Cardiac muscle cell (in vitro differentiated cells and primary cell): ENCODE results near the gene FBLN2. TPM values are rescaled to one million over a fixed set of nuclear protein-coding genes. Genes with fewer than 3 reads are reported as not detected.

ENCODE experiments used
- DNase-seq, 2 donors: peaks; one replicate each; pipeline versions ENCODE4 v3.0.0 to v3.0.0-alpha.2; 2010 to 2017; ENCODE audit warnings: low read depth in 1 of 2, low spot score in 1 of 2
- H3K27ac ChIP-seq: fragments of 200-600 bp; sonication (generic); 2 replicates; pipeline ENCODE4 v1.5.1; 2016
- H3K27me3 ChIP-seq: fragments of 200-600 bp; sonication (generic); 2 replicates; pipeline ENCODE4 v1.6.0; 2016; ENCODE audit warnings: control low read depth
- H3K36me3 ChIP-seq: fragments of 200-600 bp; sonication (generic); 2 replicates; pipeline ENCODE4 v1.5.1; 2016; ENCODE audit warnings: control low read depth
- H3K4me1 ChIP-seq: fragments of 200-600 bp; sonication (generic); 2 replicates; pipeline ENCODE4 v1.8.1; 2017; ENCODE audit warnings: low read depth, mild to moderate bottlenecking, mixed run types
- H3K4me3 ChIP-seq: fragments of 200-600 bp; sonication (generic); 2 replicates; pipeline ENCODE4 v1.5.1; 2016; ENCODE audit warnings: mild to moderate bottlenecking
- H3K9me3 ChIP-seq: fragments of 200-600 bp; sonication (generic); 2 replicates; pipeline ENCODE4 v1.5.1; 2017; ENCODE audit warnings: low read depth, mild to moderate bottlenecking, control low read depth
- polyA plus RNA-seq: library from polyadenylated mRNA; unstranded; fragments of >200 nt; fragmentation: Nextera tagmentation; extraction: Ambion mirVana; gene quantifications from 2 replicates; pipeline ENCODE4 v1.2.1, GENCODE V29; 2016
- total RNA-seq: library from RNA; depleted of rRNA; stranded (reverse); fragments of >200 nt; gene quantifications from 2 replicates; pipeline ENCODE4 v1.2.3, GENCODE V29; 2016
- TF ChIP-seq, protein P1 (sequence below): IDR thresholded peaks from 2 replicates; pipeline ENCODE4 v1.5.1; 2012; ENCODE audit warnings: low read depth, mild to moderate bottlenecking, low read length

FBLN2 gene
- total and polyA plus RNA-seq, 2 experiments from 2014 or later = 19.3 to 42.4 TPM

GRCh38 chr3:13537244-13537908 is 11.5 kb upstream of the FBLN2 start:
- no peak for DNase-seq
- Histone ChIP-seq H3K4me3 (no peak overlapping the region), H3K27ac (no peak overlapping the region), H3K9me3 (no peaks in the 10 kb centered on the region), H3K4me1 (peaks cover 4% of the 10 kb centered on the region), H3K27me3 (no peaks in the 10 kb centered on the region), H3K36me3 (no peaks in the 10 kb centered on the region)
- TF ChIP-seq, protein P1, sequence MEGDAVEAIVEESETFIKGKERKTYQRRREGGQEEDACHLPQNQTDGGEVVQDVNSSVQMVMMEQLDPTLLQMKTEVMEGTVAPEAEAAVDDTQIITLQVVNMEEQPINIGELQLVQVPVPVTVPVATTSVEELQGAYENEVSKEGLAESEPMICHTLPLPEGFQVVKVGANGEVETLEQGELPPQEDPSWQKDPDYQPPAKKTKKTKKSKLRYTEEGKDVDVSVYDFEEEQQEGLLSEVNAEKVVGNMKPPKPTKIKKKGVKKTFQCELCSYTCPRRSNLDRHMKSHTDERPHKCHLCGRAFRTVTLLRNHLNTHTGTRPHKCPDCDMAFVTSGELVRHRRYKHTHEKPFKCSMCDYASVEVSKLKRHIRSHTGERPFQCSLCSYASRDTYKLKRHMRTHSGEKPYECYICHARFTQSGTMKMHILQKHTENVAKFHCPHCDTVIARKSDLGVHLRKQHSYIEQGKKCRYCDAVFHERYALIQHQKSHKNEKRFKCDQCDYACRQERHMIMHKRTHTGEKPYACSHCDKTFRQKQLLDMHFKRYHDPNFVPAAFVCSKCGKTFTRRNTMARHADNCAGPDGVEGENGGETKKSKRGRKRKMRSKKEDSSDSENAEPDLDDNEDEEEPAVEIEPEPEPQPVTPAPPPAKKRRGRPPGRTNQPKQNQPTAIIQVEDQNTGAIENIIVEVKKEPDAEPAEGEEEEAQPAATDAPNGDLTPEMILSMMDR = no peak

DNA sequence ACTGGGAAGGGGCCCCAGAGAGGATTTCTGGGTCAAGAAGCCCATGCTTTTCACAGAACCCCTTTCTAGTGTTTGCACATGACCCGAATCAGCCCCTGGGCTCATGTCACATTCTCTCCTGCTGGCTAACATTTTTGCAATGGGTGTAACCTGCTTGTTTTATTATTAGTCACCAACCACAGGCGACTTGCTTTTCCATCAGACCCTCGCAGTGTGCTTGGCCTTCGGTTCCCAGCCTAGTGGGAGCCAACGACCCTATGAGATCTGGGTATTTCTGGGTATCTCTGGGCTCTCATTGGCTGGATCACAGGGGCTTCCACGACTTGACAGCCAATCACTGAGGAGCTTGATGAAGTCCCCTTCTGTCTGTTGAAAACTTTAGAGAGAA is 11.0 kb upstream of the FBLN2 start:
- Histone ChIP-seq H3K9me3 (no peaks in the 10 kb centered on the region), H3K36me3 (no peaks in the 10 kb centered on the region), H3K27me3 (no peaks in the 10 kb centered on the region), H3K27ac (no peak overlapping the region), H3K4me3 (no peak overlapping the region), H3K4me1 (peaks cover 4% of the 10 kb centered on the region)
- peak in 1 of 2 donors; percentile 81 for DNase-seq
- TF ChIP-seq, protein P1 = no peak

DNA sequence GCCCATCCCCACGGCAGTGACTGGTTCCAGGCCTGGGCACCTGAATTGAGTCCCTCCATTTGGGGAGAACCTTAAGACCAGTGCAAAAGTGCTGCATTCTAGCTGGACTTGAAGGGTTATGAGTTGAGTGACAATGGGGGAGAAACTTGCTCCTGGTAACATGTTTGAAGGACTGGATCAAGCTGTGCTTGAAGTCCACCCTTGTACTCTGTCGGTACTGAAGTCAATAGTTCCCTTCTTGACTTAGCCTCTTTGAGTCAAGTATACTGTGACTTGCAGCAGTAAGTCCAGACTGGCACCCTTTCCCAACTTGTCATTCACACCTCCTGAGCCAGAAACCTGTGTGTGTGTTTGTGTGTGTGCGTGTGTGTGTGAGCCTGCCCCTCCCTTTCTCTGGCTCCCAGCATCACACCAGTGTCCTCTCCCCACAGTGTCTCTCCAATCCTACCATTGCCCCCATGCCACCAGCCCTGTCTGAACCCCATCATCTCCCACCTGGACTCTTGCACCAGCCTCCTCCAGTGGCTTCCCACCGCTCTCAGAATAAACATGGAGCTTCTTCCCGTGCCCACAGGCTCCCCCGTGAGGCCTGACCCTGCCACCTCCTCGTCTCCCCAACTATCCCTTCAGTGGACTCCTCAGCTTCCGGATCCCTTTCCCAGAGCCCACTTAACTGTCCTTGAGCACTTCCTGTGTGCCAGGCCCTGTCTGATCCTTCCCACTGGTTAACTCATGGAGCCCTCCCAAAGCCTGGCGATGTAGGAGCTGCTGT is 10.2 kb upstream of the FBLN2 start:
- no peak overlapping the region for H3K27ac ChIP-seq
- no peaks in the 10 kb centered on the region for H3K36me3 ChIP-seq
- H3K4me3 ChIP-seq = no peak overlapping the region
- no peak for DNase-seq
- TF ChIP-seq, protein P1 = no peak
- H3K4me1 ChIP-seq = peaks cover 4% of the 10 kb centered on the region
- H3K9me3 ChIP-seq = no peaks in the 10 kb centered on the region
- H3K27me3 ChIP-seq = no peaks in the 10 kb centered on the region

GRCh38 chr3:13539292-13539638 is 9.7 kb upstream of the FBLN2 start:
- Histone ChIP-seq H3K27me3 (no peaks in the 10 kb centered on the region), H3K27ac (no peak overlapping the region), H3K4me3 (no peak overlapping the region), H3K4me1 (peaks cover 4% of the 10 kb centered on the region), H3K9me3 (no peaks in the 10 kb centered on the region), H3K36me3 (no peaks in the 10 kb centered on the region)
- TF ChIP-seq, protein P1 = no peak
- peak in 1 of 2 donors; percentile 70 for DNase-seq

DNA sequence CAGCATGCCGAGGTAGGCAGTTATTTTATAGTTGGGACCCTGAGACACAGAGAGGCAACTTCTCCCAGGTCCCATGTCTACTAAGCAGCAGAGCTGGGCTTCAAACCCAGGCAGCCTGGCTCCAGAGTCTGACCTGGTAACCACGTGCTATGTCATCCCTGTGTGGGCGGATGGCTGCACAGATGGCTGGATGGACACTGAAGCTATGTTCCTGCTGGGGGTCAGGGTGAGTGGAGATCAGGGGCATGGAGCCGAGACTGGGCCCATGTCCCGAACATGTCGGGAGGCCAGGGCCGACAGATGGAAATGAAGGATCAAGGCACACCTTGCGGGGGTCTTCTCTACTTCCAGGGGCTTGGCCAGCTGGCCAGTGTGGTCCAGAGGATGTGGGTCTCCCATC is 9.3 kb upstream of the FBLN2 start:
- no peaks in the 10 kb centered on the region for H3K27me3 ChIP-seq
- no peak overlapping the region for H3K4me3 ChIP-seq
- no peaks in the 10 kb centered on the region for H3K9me3 ChIP-seq
- DNase-seq = no peak
- TF ChIP-seq, protein P1 = no peak
- no peak overlapping the region for H3K27ac ChIP-seq
- H3K36me3 ChIP-seq = no peaks in the 10 kb centered on the region
- H3K4me1 ChIP-seq = peaks cover 4% of the 10 kb centered on the region
